NCI-H1436 treated with DMSO at 0.1 percent for 48 hours (cell line): Measurements from ENCODE around the gene ERCC6L.

Experiments
- DNase-seq: peaks from one replicate; lab custom pipeline; 2025; lab: John Stamatoyannopoulos, UW

The ERCC6L gene

DNA sequence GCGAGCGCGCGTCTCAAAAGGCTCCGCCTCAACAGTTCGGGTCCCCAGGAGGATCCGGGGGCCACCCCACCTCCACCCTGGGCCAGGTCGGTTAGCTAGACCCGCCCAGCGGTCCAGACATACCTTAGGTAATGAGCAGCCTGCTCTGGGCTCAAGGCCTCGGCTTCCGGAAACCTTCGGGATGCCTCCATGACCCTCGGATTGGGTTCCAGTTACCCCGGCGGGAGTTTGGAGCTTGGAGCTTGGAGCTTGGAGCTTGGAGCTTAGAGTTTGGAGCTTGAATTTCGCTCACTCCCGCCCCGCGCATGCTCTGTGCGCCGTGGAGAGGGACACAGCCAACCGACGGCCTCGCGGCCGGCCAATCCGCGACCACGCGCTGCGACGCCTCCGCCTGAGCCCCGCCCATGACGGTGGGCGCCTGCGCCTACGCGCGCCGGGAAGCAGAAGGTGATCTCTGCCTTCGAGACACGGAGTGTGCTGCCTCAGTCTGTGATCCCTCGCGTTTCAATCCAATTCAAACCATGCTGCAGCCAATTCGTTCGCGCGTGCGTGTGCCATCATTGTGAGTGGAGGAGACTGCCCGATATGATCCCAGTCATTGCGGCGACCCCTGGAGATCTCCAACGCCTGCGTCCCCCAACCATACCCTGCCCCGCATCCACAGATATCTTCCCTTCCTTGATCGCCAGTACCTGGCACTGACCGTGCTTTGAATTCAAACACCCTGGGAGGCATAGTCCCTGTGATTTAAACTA, at the start of gene ERCC6L:
ERCC6L (minus strand) TSS at position 307 of the 755 bp plus-strand sequence; CDS start at position 191, 116 bp downstream.
- DNase-seq: peak; percentile 7

DNA sequence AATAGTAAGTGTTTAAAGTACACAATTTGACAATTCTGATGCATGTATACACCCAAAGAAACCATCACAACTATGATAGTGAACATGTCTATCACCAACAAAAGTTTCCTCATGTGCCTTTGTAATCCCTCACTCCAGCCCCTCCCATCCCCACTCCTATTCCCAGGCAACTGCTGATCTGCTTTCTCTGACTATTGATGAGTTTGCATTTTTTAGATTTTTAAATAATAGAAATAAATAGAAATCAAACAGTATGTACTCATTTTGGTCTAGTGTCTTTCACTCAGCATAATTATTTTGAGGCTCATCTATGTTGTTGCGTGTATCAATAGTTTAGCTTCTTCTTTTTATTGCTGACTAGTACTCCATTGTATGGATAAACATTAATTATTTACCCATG, 43.5 kb upstream of the ERCC6L start:
- no peak for DNase-seq

GRCh38 chrX:72280321-72280845, 41.6 kb upstream of the ERCC6L start:
- no peak for DNase-seq

DNA sequence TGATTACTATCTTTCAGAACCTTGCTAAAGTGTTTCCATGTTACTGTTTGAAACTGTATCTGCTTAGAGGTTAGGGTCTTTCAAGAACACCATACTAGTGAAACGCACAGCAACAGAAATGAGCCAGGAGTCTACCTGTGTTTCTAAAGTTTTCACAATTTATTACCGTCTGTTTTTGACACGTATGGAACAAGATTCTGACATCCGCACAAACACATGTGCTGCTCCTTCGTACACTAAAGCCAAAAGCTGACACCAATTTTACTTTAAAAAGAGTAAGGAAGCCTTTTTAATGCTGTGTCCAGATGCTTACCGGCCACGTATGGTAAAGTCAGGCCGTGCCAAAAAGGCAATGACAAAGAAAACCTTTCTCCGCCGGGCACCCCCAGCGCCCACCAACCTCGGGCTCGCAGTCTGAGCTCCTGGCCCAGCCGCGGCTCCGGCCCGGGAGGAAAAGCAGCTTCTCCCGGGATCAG, 37.7 kb upstream of the ERCC6L start:
- DNase-seq: no peak

- no peak for DNase-seq
These were observed 35.7 kb upstream of the ERCC6L start for GRCh38 chrX:72274526-72274925.

DNA sequence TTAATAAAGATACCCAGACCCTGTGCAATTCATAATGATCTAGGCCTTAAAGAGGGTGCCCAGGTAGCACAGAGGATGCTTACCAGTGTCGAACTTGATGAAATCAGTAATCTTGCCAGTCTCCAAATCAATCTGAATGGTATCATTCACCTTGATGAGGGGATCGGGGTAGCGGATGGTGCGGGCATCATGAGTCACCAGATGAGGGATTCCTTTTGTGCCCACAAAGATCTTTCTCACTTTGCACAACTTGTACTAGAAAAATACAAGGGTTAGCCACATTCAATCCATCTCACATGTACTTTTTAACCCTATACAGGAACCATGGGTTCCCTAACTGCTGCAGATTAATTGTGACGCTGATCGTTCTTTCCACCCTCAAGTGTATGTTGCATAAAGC, 34.9 kb upstream of the ERCC6L start:
- DNase-seq: no peak

DNA sequence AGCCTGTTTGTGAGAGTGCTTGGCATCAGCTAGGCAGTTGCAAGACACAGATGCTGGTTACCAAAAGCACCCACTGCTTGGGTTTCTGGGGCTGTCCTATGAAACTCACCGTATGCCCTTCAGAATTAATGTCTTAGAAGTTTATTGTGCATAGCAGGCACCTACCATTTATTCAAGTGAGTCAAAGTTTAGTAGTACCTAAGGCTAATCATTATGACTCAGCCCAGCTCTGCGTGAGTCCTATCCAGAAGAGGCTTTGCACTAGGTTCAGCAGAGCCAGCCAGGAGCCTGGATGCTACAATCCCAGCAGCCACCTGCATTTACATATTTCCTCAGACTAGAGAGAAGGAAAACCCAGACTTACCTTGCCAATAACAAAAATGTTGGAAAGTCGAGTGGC, 34.0 kb upstream of the ERCC6L start:
- DNase-seq: no peak

DNA sequence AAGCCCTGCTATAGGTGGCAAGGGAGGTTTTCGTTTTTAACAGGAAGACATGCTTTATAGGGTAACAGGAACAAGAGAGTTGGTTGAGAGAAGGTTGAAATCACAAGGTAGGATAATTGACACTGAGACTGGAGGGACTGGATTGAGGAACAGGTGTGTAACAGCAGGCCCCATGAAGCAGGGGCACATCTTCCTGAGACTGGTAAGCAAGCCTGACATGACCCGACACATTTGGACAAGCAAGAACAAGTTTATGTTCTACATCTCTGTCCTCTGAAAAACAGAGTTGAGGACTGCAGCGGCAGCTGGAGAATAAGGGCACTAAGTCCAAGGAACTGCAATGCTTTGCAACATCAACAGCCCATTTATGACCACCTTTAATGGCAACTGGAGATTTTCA, 33.0 kb upstream of the ERCC6L start:
- no peak for DNase-seq

GRCh38 chrX:72271091-72271788, 32.4 kb upstream of the ERCC6L start:
- DNase-seq: no peak

DNA sequence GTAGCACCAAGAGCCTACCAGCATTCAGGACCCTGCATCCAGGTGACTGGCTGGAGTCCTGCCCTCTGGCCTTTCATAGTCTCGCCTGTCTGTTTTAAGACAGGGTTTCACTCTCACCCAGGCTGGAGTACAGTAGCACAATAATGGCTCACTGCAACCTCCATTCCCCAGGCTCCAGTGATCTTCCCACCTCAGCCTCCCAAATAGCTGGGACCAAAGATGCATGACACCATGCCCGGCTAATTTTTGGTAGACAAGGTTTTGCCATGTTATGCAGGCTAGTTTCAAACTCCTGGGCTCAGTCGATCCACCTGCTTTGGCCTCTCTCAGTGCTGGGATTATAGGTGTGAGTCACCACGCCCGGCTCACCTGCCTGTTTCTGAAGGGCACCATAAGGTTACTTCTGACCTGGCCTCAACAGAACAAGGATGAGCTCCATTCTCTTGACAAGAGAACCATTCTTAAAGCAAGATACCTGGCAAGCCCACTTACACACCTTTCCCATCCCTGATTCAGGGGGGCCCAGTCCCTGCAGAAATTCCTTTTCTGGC, 31.6 kb upstream of the ERCC6L start:
- no peak for DNase-seq

GRCh38 chrX:72269671-72270251, 30.9 kb upstream of the ERCC6L start:
- DNase-seq: no peak

DNA sequence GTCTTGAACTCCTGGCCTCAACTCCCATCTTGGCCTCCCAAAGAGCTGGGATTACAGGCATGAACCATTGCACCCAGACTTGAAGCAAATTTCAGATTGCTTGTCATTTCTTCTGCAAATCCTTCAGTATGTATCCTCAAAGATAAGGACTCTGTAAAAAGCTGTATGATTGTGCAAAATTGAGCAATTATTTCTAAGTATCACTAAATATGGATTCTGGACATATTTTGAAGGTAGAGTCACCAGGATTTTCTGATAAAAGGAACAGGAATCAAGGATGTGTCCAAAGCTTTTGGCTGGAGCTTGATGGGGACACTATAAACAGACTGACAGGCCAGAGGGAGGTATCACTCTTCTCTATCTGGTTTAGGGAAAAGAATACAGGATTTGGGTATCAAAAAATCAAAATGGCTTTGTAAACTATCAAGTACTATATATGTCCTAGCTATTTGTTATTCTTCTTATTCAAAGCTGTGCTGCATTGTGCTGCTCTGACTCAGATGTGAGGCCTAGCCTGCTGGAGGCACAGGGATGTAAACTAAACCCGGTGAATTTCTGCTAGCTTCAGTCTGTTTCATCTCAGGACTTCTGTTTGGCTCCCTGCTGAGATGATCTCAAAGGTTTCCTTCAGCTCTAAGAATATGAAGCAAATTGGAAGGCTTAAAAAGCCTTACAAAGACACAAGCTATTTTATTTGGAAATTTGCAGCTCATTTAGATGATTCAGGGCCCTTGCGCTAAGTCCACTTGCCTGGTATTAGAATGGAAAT, 30.0 kb upstream of the ERCC6L start:
- no peak for DNase-seq

GRCh38 chrX:72265263-72265662, 26.4 kb upstream of the ERCC6L start:
- no peak for DNase-seq

DNA sequence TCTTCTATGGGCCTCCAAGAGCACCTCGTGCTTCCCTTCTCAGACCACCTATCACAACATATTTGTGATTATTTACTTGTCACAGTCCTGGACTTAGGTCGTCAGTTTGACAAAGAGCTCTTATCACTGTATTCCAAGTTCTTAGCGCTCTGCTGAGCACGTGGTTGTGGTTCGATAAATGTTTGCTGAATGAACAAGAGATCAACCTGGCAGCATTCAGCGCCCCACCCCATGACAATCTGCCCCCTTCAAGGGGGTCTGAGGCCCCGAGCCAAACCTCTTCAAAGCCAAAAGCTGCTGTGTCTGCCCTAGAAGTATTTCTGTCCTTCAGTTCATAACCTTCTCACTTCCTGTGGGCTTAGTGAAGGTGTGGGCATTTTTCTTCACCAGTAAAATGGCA, 23.2 kb upstream of the ERCC6L start:
- no peak for DNase-seq

DNA sequence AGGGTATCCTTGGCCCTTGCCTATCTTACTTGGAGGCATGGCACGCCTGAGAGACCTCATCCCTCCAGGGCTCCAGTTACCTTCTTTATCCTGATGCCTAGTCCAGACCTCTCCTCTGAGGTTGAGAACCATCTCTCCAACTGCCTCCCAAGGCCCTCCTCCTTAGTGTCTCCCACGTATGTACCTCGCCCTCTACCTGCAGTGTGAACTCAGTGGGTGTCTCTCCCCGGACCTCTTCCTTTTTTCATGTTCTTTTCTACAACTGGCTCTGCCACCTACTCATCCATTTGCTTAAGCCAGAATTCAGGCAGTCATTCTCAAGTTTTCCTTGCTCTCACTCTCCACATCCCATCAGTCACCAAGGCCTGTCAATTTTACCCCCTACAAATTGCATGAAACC, 21.6 kb upstream of the ERCC6L start:
- no peak for DNase-seq

- no peak for DNase-seq
These were observed 19.3 kb upstream of the ERCC6L start for GRCh38 chrX:72258174-72258573.

DNA sequence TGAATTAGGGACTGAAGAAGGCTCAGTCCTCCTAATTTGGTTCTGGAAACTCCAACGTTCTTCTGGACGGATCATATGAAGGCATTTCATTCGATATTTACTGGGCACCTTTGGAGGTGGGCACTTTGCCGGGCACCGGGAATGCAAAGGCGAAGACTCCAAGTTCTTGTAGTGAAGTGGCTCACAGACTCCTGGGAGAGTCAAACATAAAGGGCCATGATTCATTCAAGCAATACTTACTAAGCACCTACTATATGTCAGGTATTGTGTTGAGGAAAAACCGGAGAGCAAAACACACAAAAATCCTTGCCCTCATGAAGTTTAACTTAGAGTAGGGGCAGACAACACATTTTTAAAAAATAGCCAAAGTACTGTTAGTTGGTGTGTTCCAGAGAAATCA, 17.0 kb upstream of the ERCC6L start:
- no peak for DNase-seq

DNA sequence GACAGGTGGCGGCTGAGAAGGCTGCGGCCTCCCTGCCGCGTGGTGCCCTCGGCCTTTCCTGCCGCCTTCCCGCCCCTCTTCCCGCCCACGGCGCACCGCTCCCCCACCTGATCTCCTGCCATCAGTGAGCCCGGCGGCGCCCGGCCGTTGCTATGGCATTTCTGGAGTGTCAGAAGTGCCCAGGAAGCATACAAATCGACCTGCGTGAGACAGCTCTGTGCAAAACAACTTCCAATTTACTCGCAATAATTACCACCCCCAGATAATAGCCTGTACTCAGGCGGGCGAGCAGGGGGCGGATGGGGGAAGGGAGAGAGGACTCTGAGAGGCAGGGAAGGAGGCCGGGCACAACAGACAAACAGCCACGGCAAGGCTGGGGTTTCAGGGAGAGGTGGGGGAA, 16.6 kb upstream of the ERCC6L start:
- DNase-seq: peak; percentile 90

DNA sequence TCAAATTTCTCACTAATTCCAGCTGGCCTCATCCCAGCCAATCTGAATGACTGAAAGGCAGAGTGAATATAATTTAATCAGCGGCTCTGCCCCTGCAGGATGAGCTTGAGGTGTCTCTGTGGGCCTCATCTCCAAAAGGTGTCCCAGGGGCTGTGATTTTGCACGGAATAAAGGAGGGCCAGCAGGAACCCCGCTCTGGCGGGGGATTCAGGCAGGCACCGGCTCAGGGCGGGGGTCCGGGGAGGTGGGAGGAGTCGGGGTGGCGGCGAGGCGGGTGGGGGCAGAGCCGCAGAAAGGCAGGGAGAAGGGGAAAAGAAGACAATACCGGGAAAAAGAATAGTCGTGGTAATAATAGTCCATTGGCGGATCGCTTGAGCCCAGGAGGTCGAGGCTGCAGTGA, 16.0 kb upstream of the ERCC6L start:
- peak; percentile 9 for DNase-seq

- no peak for DNase-seq
These were observed 14.9 kb upstream of the ERCC6L start for GRCh38 chrX:72253686-72254085.

GRCh38 chrX:72247206-72247942, 8.5 kb upstream of the ERCC6L start:
- DNase-seq: peak; percentile 6
